Activated naive CD4-positive, alpha-beta T cell treated with anti-CD3 and anti-CD28 coated beads, Interleukin-2, amount 50 U/mL, for 16 hours (primary cell): ENCODE measurements around the gene WEE2.
"Not testable (repeated sequence)": the region's sequence is repeated elsewhere in the genome, so short reads cannot be mapped to it uniquely, and the experiment has no call there.

Source experiments
- DNase-seq: peaks from one replicate; pipeline ENCODE4 v3.0.0-alpha.2; 2020

Gene WEE2

DNA sequence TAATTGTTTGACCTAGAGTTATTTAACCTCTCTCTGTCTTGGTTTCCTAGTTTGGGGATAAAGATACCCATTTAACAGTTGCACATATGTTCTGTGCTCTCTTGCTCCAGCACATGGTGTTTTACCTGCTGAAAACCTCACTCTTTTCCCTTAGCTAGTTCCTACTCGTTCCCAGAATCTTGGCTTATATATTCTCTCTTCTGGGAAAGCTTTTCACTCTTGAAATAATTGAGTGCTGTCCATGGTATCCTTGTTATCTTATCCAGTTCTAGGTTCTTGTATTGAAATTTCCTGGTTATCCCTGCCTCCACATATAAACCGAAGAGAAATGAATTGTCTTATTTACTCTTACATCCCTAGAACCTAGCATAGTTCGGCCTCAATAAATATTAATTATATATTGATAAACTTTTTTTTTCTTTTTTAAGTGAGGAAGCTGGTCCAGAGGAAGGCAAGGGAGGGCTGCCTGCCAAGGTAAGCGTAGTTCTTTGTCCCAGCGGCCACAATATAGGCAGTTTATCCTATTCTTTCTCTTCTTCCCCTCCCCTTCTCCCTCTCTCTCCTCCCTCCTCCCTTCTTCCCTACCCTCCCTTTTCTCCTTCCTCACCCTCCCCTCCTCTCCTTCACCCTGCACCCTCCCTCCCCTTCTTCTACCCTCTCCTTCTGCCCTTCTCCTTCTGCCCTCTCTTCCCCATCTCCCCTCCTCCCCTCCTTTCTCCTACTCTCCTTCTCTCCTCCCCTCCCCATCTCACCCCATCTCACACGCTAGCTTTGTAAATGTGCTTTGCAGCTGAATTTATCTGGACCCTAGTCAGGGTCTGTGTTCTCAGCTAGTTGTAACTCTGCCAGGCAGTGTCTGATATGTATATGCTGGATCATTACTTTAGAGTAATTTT lies 7.9 kb downstream of the WEE2 start:
- no peak for DNase-seq

GRCh38 chr7:141717450-141717849 lies 9.3 kb downstream of the WEE2 start:
- DNase-seq = no peak

DNA sequence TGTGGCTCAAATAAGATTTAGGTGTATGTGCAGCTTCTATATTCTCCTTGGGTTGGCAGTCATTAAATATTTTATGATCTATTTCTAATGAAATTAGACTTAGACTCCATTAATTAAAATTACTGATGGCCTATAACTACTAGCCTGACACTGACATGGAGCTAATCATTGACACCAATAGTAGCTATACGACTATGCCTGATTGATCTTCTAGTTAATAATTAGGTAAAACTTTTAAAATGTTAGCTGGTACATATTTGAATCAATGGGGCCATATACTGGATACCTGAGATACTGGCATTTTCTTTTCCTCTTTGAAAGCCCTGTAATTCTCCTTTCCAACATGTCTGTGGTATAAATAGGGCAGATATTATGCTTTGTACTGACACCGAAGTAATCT lies 14.4 kb downstream of the WEE2 start:
- DNase-seq = no peak

- DNase-seq = no peak
Measured at GRCh38 chr7:141729020-141729419, 20.9 kb downstream of the WEE2 start.

DNA sequence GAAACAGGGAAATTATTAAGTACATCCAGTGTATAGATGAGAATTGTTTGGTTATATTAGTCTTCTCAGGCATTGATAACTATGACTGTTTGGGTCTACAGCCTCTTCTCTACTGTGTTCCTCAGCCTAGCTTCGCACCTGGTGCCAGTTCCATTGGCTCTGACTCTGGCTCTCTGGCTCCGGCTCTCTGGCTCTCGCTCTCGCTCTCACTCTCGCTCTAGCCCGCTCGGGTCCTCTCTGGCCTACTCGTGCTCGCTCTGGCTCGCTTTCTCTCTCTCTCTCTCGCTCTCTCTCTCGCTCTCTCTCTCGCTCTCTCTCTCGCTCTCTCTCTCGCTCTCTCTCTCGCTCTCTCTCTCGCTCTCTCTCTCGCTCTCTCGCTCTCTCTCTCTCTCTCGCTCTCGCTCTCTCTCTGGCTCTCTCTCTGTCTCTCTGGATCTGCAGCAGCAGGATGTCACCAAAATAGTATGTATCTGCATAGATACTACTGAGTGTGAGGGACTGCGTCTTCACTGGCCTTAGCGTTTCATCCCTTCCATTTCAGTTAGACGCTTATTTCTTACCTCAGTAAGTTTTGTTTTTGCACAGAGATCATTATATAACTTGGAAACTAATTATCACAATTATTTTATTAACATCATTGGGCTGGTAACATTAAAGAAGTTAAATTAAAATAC lies 23.5 kb downstream of the WEE2 start:
- DNase-seq = no peak

GRCh38 chr7:141737118-141737835 lies 29.1 kb downstream of the WEE2 start:
- DNase-seq = no peak

DNA sequence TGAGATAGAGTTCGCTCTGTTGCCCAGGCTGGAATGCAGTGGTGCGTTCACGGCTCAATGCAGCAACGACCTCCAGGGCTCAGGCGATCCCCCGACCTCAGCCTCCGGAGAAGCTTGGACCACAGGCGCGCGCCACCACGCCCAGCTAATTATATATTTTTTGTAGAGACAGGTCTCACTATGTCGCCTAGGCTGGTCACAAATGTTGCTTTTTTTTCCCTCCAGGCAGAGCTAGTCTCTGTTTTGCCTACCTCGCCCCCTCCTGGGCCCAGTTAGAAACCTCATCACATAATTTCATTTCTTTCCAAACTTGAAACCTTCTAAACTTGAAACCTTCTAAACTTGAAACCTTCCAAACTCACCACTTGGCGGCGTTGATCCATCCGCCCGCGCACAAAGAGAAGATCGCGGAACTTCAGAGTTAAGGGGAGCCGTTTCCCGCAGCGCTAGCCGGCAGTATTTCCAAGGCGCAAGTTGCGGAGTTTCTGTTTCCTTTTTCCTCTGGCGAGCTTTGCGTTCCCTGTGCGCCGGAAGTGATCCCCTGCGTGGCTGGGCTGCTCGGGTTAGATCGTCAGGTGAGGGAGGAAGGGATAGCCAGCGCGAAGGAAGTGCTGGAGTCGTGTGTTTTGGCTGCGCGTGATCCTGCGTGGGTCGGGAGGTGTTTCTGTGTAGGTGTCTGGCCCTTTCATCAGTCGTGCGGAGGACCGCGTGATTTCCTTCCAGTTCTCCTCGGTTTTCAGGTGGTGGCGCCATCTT lies 29.9 kb downstream of the WEE2 start, which contains the start of gene SSBP1:
TSS of gene SSBP1 (plus strand) at position 523 of the 756 bp plus-strand sequence. CDS start 809 bp downstream, outside the sequence.
- DNase-seq = peak; percentile 89

GRCh38 chr7:141738592-141739013 lies 30.4 kb downstream of the WEE2 start:
- no peak for DNase-seq

DNA sequence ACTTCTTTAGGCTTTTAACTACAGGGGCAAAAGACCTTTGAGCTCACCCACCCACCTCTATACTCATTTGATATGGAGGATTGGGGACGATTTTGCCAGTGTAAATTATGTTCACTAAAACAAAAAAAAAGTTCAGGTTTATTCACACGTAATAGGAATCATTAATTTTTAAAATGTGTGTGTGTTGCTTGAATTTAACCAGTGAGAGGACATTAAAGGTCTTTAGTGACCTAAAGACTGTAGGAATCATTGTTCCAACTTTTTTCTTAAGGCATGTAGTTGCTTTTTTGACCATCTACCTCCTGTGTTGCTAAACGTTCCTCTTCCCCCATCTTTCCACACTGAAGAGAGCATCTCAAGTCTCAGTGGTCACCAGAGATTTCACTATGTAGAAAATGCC lies 31.1 kb downstream of the WEE2 start:
- DNase-seq = no peak

DNA sequence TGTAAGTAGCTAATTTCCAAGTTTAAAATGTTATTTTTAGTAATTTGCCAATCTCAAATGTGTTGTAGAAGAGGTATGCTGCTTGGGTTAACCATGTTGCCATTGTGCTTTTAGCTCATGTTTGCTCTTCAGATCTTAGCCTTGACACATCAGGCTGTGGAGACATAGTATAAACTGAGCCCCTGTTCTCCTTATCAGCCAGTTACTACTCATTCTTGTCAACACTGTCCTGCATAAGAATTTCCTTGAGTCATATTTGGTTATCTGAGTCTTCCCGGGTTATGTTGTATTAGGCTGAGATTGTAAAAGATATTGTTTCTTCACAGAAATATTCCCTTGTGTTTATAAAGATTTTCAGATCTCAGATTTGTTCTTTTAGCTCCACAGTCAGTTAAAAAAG lies 34.1 kb downstream of the WEE2 start:
- no peak for DNase-seq

- DNase-seq = no peak
Measured at GRCh38 chr7:141744131-141744530, 36.0 kb downstream of the WEE2 start.

DNA sequence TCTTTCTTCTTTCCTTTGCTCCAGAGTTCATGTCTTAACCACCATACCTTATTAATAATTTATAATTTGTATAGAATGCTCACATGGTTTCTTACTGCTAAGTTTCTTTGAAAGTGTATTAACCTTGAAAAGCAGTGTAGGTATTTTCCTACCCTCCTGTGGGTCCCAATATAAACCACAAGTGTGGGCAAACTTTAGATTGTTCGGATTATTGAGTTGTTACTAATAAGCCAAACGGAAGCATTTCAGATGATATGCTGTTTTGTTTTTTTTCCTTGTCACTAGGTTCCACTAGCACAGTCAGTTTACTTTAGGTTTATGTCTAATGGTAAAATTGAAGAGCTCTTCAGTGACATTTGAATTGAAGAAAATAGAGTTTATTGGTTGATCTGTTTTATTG lies 40.2 kb downstream of the WEE2 start:
- DNase-seq = no peak

DNA sequence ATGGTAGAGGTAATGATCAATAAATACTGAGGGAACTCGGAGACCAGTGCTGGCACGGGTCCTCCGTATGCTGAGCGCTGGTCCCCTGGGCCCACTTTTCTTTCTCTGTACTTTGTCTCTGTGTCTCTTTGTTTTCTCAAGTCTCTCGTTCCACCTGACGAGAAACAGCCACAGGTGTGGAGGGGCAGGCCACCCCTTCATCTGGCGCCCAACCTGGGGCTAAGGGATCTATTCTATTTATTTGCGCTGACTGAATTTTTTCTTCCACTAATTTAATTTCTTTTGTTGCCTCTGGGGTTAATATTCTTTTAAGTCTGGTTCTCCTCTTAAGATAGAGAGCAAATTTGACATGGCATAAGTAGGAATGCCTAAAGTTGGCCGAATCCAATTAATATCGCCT lies 43.8 kb downstream of the WEE2 start:
- DNase-seq = not testable (repeated sequence)

DNA sequence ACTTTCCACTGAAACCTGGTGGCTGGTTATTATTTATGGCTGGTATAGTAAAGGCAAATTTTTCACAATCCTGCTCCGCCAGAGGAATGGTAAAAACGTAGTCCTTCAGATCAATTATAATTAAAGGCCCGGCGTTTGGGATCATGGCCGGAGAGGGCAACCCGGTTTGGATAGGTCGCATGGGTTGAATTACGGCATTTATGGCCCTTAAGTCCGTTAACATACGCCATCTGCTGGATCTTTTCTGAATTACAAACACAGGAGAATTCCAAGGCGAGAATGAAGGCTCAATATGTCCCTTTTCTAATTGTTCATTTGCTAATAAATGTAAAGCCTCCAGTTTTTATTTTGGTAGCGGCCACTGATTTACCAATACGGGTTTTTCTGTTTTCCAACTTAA lies 44.5 kb downstream of the WEE2 start:
- DNase-seq = no peak

DNA sequence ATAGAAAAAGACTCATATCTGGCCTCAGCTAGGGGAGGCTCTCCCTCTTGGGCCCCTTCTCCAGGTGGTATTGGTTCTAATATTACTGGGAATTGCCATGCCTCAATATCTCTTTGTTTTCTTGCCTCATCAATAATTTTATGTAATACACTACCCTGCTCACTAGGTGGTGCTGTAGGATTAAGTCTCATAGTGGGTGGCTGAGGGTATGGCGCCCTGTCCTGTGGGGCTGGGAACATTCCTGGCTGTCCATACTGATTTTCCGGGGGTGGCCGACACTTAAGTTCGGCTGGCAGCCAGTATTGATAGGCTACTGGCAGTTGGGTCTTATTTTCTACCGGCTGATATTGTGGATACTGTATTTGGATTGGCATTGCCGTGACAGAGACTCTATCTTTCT lies 46.8 kb downstream of the WEE2 start:
- no peak for DNase-seq

- no peak for DNase-seq
Measured at GRCh38 chr7:141763797-141764196, 55.6 kb downstream of the WEE2 start, which contains the start of gene TAS2R3. Gene TAS2R3, plus strand, starts transcription at chr7:141764097. Its CDS starts 62 bp downstream, at chr7:141764159.

DNA sequence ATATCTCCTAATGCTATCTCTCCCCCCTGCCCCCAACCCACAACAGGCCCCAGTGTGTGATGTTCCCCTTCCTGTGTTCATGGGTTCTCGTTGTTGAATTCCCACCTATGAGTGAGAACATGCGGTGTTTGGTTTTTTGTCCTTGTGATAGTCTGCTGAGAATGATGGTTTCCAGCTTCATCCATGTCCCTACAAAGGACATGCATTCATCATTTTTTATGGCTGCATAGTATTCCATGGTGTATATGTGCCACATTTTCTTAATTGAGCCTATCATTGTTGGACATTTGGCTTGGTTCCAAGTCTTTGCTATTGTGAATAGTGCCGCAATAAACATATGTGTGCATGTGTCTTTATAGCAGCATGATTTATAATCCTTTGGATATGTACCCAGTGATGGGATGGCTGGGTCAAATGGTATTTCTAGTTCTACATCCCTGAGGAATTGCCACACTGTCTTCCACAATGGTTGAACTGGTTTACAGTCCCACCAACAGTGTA lies 62.0 kb downstream of the WEE2 start:
- not testable (repeated sequence) for DNase-seq

DNA sequence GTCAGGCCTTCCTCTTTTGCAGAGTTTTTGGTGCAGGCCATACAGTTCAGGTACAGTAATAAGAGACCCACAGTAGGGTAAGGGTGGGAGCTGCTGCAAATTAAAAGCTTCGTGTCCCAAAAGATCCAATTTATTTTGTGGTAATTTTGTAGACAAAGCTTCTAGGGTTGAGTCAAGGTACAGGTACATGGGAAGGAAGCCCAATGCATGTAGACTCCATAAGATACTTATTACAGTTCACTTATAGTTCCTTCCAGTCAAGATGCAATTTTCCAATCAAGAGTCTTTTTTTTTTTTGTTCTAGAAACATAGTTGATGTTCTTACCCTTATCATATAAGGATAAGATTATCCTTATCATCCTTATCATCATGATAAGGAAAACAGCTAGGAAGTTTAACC lies 68.2 kb downstream of the WEE2 start, which contains the start of gene TAS2R4:
TSS of gene TAS2R4 (plus strand) at position 301 of the 400 bp plus-strand sequence. CDS start 1,815 bp downstream, outside the sequence.
- no peak for DNase-seq
